ENCODE data around the gene GRIA1. TPM values are rescaled to one million over a fixed set of nuclear protein-coding genes. Genes with fewer than 3 reads are reported as not detected.

GRIA1 gene
- total and polyA plus RNA-seq, 2 of the 13 experiments (the other 11 are each of a cell fraction or from before 2014, with no cell fraction given), result not detected

DNA sequence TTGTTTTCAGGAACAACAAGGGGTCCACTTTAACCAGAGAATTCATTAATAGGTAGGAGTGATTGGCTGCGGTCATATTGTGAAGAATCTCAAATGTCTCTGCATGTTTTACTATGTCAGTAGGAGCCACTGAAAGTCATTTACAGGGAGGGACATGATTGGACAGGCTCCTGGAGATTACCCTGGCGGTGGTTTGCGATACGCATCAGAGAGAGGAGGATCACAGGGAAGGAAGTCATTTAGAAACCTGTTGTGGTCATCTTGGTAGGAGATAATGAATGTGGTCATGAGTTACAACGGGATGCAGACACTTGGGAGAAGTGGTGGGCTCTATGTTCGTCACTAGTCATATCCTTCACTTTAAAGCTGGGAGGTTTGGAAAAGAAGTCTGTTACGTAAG is 285.5 kb downstream of the GRIA1 start:
- WGBS (ENCODE audit: low lambda C conversion rate), result 50% methylated on average over 7 of the region's 7 CpGs
- H4K20me1 ChIP-seq (ENCODE audit: insufficient read depth, low read length), result no peaks in the 10 kb centered on the region
- POLR2A ChIA-PET, result no interaction called here
- H3K4me3 ChIP-seq (replicated peaks in 1 of 3; ENCODE audit: insufficient read depth in 1 of 3, low read depth in 2 of 3, low read length in 3 of 3), result no peak overlapping the region
- no TSS peak for BruUV-seq (replicated peaks)
- no peak overlapping the region for H3K9ac ChIP-seq (ENCODE audit: insufficient read depth, low read depth, low read length)
- CTCF ChIA-PET (ENCODE audit: low intra/inter-chr PET ratio, low total read pairs), result no interaction called here
- no peaks in the 10 kb centered on the region for H3K79me2 ChIP-seq (ENCODE audit: insufficient read depth, low read length)
- intact Hi-C loops (cut with micrococcal nuclease; ENCODE audit: unreplicated experiment) (no loop called here), in situ Hi-C loops (cut with HindIII; ENCODE audit: extremely low pct_ligation_motif_present, low pct_unique_long_range_greater_than_20kb) (no loop called here)
- H3K4me1 ChIP-seq (ENCODE audit: insufficient read depth, low read length), result no peaks in the 10 kb centered on the region
- no peak overlapping the region for H3K27ac ChIP-seq (ENCODE audit: extremely low read length, insufficient read depth, low read length)
- FAIRE-seq (no peak), ATAC-seq (no peak), DNase-seq (ENCODE audit: low spot score) (no peak)
- TF ChIP-seq ZNF790 (CRISPR knock-in tag; IDR thresholded peaks at IDR 0.05; ENCODE audit: borderline replicate concordance), result no peak
- no peak for TF ChIP-seq NCOA5 (CRISPR knock-in tag; IDR thresholded peaks at IDR 0.05)
- no peak for TF ChIP-seq NFIC (IDR thresholded peaks at IDR 0.05; ENCODE audit: low read length)
- TF ChIP-seq NCOA2 (CRISPR knock-in tag; IDR thresholded peaks at IDR 0.05), result no peak
- no peak for TF ChIP-seq TAF1 (CRISPR knock-in tag; IDR thresholded peaks at IDR 0.05)
- no peak for TF ChIP-seq ZNF75D (CRISPR knock-in tag; IDR thresholded peaks at IDR 0.05; ENCODE audit: borderline replicate concordance)
- no peak for TF ChIP-seq ZNF44 (CRISPR knock-in tag; IDR thresholded peaks at IDR 0.05)
- no peak for TF ChIP-seq TBP (CRISPR knock-in tag; IDR thresholded peaks at IDR 0.05)
- no peak for TF ChIP-seq ZNF354B (CRISPR knock-in tag; IDR thresholded peaks at IDR 0.05)
- TF ChIP-seq, protein P1, sequence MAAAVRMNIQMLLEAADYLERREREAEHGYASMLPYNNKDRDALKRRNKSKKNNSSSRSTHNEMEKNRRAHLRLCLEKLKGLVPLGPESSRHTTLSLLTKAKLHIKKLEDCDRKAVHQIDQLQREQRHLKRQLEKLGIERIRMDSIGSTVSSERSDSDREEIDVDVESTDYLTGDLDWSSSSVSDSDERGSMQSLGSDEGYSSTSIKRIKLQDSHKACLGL (CRISPR knock-in tag; IDR thresholded peaks at IDR 0.05), result no peak
- TF ChIP-seq SETDB1 (CRISPR knock-in tag; IDR thresholded peaks at IDR 0.05; ENCODE audit: borderline replicate concordance), result no peak
- TF ChIP-seq, protein P2, sequence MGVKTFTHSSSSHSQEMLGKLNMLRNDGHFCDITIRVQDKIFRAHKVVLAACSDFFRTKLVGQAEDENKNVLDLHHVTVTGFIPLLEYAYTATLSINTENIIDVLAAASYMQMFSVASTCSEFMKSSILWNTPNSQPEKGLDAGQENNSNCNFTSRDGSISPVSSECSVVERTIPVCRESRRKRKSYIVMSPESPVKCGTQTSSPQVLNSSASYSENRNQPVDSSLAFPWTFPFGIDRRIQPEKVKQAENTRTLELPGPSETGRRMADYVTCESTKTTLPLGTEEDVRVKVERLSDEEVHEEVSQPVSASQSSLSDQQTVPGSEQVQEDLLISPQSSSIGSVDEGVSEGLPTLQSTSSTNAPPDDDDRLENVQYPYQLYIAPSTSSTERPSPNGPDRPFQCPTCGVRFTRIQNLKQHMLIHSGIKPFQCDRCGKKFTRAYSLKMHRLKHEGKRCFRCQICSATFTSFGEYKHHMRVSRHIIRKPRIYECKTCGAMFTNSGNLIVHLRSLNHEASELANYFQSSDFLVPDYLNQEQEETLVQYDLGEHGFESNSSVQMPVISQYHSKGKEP (CRISPR knock-in tag; IDR thresholded peaks at IDR 0.05), result no peak
- TF ChIP-seq ZNF724P (CRISPR knock-in tag; IDR thresholded peaks at IDR 0.05; ENCODE audit: borderline replicate concordance), result no peak
- TF ChIP-seq, protein P3, sequence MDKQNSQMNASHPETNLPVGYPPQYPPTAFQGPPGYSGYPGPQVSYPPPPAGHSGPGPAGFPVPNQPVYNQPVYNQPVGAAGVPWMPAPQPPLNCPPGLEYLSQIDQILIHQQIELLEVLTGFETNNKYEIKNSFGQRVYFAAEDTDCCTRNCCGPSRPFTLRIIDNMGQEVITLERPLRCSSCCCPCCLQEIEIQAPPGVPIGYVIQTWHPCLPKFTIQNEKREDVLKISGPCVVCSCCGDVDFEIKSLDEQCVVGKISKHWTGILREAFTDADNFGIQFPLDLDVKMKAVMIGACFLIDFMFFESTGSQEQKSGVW (CRISPR knock-in tag; IDR thresholded peaks at IDR 0.05; ENCODE audit: borderline replicate concordance), result no peak
- no peaks in the 10 kb centered on the region; a peak in 1 of 5 replicates for H3K27me3 ChIP-seq (ENCODE audit: control insufficient read depth in 1 of 2, insufficient read depth in 2 of 2, low read length in 2 of 2)
- H3K9me3 ChIP-seq (ENCODE audit: low read length), result no peaks in the 10 kb centered on the region
- no peaks in the 10 kb centered on the region for H3K36me3 ChIP-seq (replicated peaks in 1 of 2; ENCODE audit: control insufficient read depth in 1 of 2, insufficient read depth in 2 of 2, low read length in 2 of 2)
- H2AFZ ChIP-seq (ENCODE audit: low read length), result no peak overlapping the region
- H3K4me2 ChIP-seq (ENCODE audit: low read depth, low read length), result no peak overlapping the region
